Right lobe of liver (tissue), 6 donors: Measurements from ENCODE around the gene TM2D3. TPM values are rescaled to one million over a fixed set of nuclear protein-coding genes. Genes with fewer than 3 reads are reported as not detected.

Experiments used
- ATAC-seq, 4 donors: fragments of 200-7000 bp; cut with Tn5 transposase; one replicate each; pipeline ENCODE4 v1.9.1; 2020; ENCODE audit warnings: mild to moderate bottlenecking in 4 of 4, moderate library complexity in 4 of 4
- DNase-seq, 3 donors: peaks; one replicate each; pipeline ENCODE4 v3.0.0-alpha.2; 2020
- H3K27ac ChIP-seq, 3 donors: fragments of 200-600 bp; one replicate each; pipeline ENCODE4 v1.8.0; 2022
- H3K27me3 ChIP-seq, 2 donors: fragments of 200-600 bp; one replicate each; pipeline ENCODE4 v1.8.0; 2022
- H3K36me3 ChIP-seq, 4 donors: fragments of 200-600 bp; sonication (generic) in 1 of 4; one replicate each; pipeline versions ENCODE4 v1.5.1 to v1.8.0; 2017 to 2022; ENCODE audit warnings: control low read depth in 1 of 4
- H3K4me1 ChIP-seq, 4 donors: fragments of 200-600 bp; sonication (generic) in 1 of 4; one replicate each; pipeline versions ENCODE4 v1.5.1 to v1.8.0; 2017 to 2022; ENCODE audit warnings: control low read depth in 1 of 4
- H3K4me3 ChIP-seq, 3 donors: fragments of 200-600 bp; one replicate each; pipeline ENCODE4 v1.8.0; 2022
- H3K9me3 ChIP-seq, 4 donors: fragments of 200-600 bp; sonication (generic) in 1 of 4; one replicate each; pipeline versions ENCODE4 v1.5.1 to v1.8.0; 2017 to 2022; ENCODE audit warnings: control low read depth in 1 of 4
- CTCF ChIP-seq, 4 donors: fragments of 200-600 bp in 3 of 4; fragments of 450-650 bp in 1 of 4; IDR thresholded peaks; one replicate each; pipeline versions ENCODE4 v1.5.1 to v1.8.0; 2016 to 2022; ENCODE audit warnings: antibody characterized with exemption in 4 of 4, mild to moderate bottlenecking in 2 of 4
- POLR2A ChIP-seq: fragments of 450-650 bp; IDR thresholded peaks from one replicate; pipeline ENCODE4 v1.6.1; 2017; ENCODE audit warnings: antibody characterized with exemption, mild to moderate bottlenecking
- WGBS: methylation state at CpG from one replicate; pipeline ENCODE4 v1.1.6; 2018; ENCODE audit warnings: low coverage, low lambda C conversion rate; ENCODE audit not compliant: insufficient coverage; ENCODE audit errors: missing lambda C conversion rate; 5-methylcytosine and 5-hydroxymethylcytosine counted together
- intact Hi-C, 2 donors: fragments of 100-400 bp; cut with DNase I; formaldehyde crosslinking; loops; one replicate each; pipeline versions ENCODE4 v1.11.2 to v1.14.1; 2022
- total RNA-seq, 6 experiments: library from RNA; depleted of rRNA in 2 of 6; stranded (reverse); fragments of >200 nt in 2 of 6; fragmentation: NEBNext Ultra II Directional in 3 of 6; extraction: Animal tissue kit (Norgen Biotek cat#: 25700) in 3 of 6; gene quantifications; one replicate each; pipeline versions ENCODE4 v1.1.0 to v1.2.4, GENCODE V29; 2016 to 2023
- donor health status: DM: no; HTN: yes; CAD: no.
- donor health status: DM: no; HTN: no; CAD: no.
- donor health status: DM: no; HTN: no; CAD: no.
- donor health status: DM: no; HTN: yes; CAD: no.
- donor health status: DM: no; HTN: yes; CAD: no.

TM2D3 gene
- total RNA-seq, 6 experiments from 2014 or later: 29.5 to 46.9 (median 40.8) TPM

- TF ChIP-seq CTCF (IDR thresholded peaks at IDR 0.05) (no peak), POLR2A (no peak)
- ATAC-seq: peak; percentile 56 to 67 (median 58)
- H3K9me3 ChIP-seq: no peaks in the 10 kb centered on the region
- peak overlapping the region; percentile 69 to 86 (median 85) for H3K27ac ChIP-seq
- 24% methylated on average over 13 of the region's 25 CpGs for WGBS
- peaks cover 0 to 40% (median 17%) of the 10 kb centered on the region in 4 donors for H3K4me1 ChIP-seq
- no peaks in the 10 kb centered on the region for H3K36me3 ChIP-seq
- no peaks in the 10 kb centered on the region for H3K27me3 ChIP-seq
- intact Hi-C loops: loop anchor here in 1 of 2 donors (10.0 kb wide), 1 partner anchor 171 kb away; no protein-coding TSS in a partner anchor
- no peak overlapping the region for H3K4me3 ChIP-seq
- DNase-seq: peak; percentile 78 to 87 (median 84)
Observed at GRCh38 chr15:101615986-101616848, 36.0 kb downstream of the TM2D3 start.

DNA sequence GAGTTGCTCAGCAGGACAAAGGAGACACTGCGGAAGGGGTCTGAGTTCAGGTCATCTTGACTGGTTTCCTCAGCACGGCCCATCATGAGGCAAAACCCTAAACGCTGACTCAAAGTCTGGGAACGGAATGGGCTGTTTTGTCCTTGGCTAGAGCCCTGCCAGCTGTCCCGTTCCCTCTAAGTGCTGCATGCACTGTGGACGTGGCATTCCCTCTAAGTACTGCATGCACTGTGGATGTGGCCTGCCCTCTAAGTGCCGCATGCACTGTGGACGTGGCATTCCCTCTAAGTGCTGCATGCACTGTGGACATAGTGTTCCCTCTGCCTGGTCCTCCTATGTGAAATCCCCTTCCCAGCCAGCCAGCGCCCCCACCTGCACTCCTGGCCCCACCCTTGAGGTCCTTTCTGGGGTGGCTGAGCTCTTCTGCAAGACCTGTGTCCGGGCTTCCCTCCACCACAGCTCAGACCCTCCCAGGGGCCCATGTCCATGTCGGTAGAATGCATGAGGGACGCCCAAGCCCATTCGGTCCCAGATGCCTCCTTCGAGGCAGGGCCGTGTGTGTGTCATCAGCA lies 36.7 kb downstream of the TM2D3 start:
- Histone ChIP-seq H3K36me3 (no peaks in the 10 kb centered on the region), H3K27me3 (no peaks in the 10 kb centered on the region), H3K27ac (peak overlapping the region; percentile 69 to 86 (median 85)), H3K4me1 (peaks cover 0 to 40% (median 17%) of the 10 kb centered on the region in 4 donors), H3K4me3 (no peak overlapping the region), H3K9me3 (no peaks in the 10 kb centered on the region)
- TF ChIP-seq POLR2A (no peak), CTCF (IDR thresholded peaks at IDR 0.05) (no peak)
- peak in 2 of 3 donors; percentile 37 to 63 for DNase-seq
- WGBS: 0% methylated on average over 1 of the region's 15 CpGs
- peak; percentile 12 to 58 (median 37) for ATAC-seq
- intact Hi-C loops: loop anchor here in 1 of 2 donors (10.0 kb wide), 1 partner anchor 171 kb away; no protein-coding TSS in a partner anchor

DNA sequence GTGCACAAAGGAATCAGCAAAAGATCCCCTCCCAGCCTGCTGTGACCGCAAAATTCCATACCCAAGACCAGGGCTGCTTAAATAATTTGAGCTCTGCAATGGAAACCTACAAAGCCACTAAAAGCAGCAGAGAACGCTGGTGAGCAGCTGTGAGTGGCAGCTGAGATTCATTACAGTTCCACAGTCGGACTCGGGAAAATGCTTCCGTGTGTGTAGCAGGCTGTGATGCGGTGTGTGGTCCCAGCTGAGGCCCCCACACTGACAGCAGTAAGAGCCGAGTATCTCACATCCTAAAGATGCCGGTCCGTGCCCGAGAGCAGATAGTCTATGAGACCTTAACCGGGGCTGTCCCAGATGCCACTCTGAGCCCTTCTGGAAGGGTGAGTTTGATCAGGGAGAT lies 37.4 kb downstream of the TM2D3 start:
- H3K27ac ChIP-seq: peak overlapping the region in 2 of 3 donors; percentile 85 to 86
- WGBS: 80% methylated on average over 1 of the region's 11 CpGs
- ATAC-seq (no peak), DNase-seq (no peak)
- no peaks in the 10 kb centered on the region for H3K9me3 ChIP-seq
- H3K36me3 ChIP-seq: no peaks in the 10 kb centered on the region
- H3K4me3 ChIP-seq: no peak overlapping the region
- peaks cover 0 to 40% (median 17%) of the 10 kb centered on the region in 4 donors for H3K4me1 ChIP-seq
- intact Hi-C loops: loop anchor here in 1 of 2 donors (10.0 kb wide), 1 partner anchor 170 kb away; no protein-coding TSS in a partner anchor
- H3K27me3 ChIP-seq: no peaks in the 10 kb centered on the region
- TF ChIP-seq CTCF (IDR thresholded peaks at IDR 0.05) (no peak), POLR2A (no peak)

GRCh38 chr15:101614001-101614585 lies 38.1 kb downstream of the TM2D3 start:
- ATAC-seq (peak; percentile 46 to 65 (median 60)), DNase-seq (peak; percentile 69 to 81 (median 73))
- no CpG with 5 or more reads among the region's 14 CpGs for WGBS
- Histone ChIP-seq H3K36me3 (no peaks in the 10 kb centered on the region), H3K4me1 (peaks cover 0 to 40% (median 17%) of the 10 kb centered on the region in 4 donors), H3K27me3 (no peaks in the 10 kb centered on the region), H3K4me3 (peak overlapping the region in 1 of 3 donors; percentile 17), H3K27ac (peak overlapping the region; percentile 74 to 86 (median 85)), H3K9me3 (no peaks in the 10 kb centered on the region)
- TF ChIP-seq CTCF (IDR thresholded peaks at IDR 0.05) (no peak), POLR2A (peak; percentile 23)
- intact Hi-C loops: loop anchor here in 1 of 2 donors (10.0 kb wide), 1 partner anchor 169 kb away; no protein-coding TSS in a partner anchor
